PFSK-1 (cell line): ENCODE data around the gene UBQLN4.

ENCODE experiments used
- REST ChIP-seq, 2 experiments: IDR thresholded peaks; 2 replicates each; pipeline versions ENCODE4 v1.6.1 to v1.8.0; 2011 to 2012; ENCODE audit warnings: low read depth in 2 of 2, low read length in 2 of 2, control low read depth in 1 of 2, inconsistent platforms in 1 of 2, mild to moderate bottlenecking in 1 of 2, moderate library complexity in 1 of 2; ENCODE audit not compliant: insufficient read depth in 1 of 2
- TAF1 ChIP-seq: IDR thresholded peaks from 2 replicates; pipeline ENCODE4 v1.6.1; 2012; ENCODE audit warnings: low read length, control low read depth, borderline replicate concordance; ENCODE audit not compliant: insufficient read depth

GRCh38 chr1:156025876-156026275, 27.7 kb downstream of the UBQLN4 start:
- TF ChIP-seq TAF1: no peak
- TF ChIP-seq REST (IDR thresholded peaks at IDR 0.05; ENCODE audit: insufficient read depth in 1 of 2, low read depth in 2 of 2, low read length in 2 of 2): no peak
